IMR-90 (cell line): Measurements from ENCODE around the gene TMPRSS11E. TPM values are rescaled to one million over a fixed set of nuclear protein-coding genes. Genes with fewer than 3 reads are reported as not detected.

Experiments used
- ATAC-seq: fragments of 200-7000 bp; cut with Tn5 transposase; 2 replicates; pipeline ENCODE4 v1.9.1; 2020; ENCODE audit warnings: low read depth, mild to moderate bottlenecking, moderate library complexity
- BruUV-seq: library from RNA; stranded (reverse); fragments of 400-500 nt; replicated peaks from 2 replicates; lab custom pipeline; 2021; lab: Mats Ljungman, UMichigan
- CTCF ChIA-PET: fragments of 300-600 bp; formaldehyde crosslinking; extraction: SDS; loops from one replicate; lab custom pipeline; 2021; ENCODE audit warnings: antibody characterized with exemption; lab: Yijun Ruan, JAX
- POLR2A ChIA-PET: fragments of 300-600 bp; sonication (Branson Sonifier 250); formaldehyde crosslinking; loops from one replicate; lab custom pipeline; 2022; ENCODE audit warnings: antibody characterized with exemption; ENCODE audit not compliant: unreplicated experiment; lab: Charles Lee
- DNase-seq: peaks from one replicate; pipeline ENCODE4 v3.0.0; 2013
- H2AFZ ChIP-seq: replicated peaks from 2 replicates; pipeline ENCODE3; 2013; ENCODE audit warnings: low read length, mild to moderate bottlenecking; ENCODE audit not compliant: poor library complexity
- H2AK5ac ChIP-seq: 2 replicates; pipeline ENCODE4 v1.6.1; 2013; ENCODE audit warnings: low read depth, low read length, inconsistent platforms
- H2AK9ac ChIP-seq: replicated peaks from 2 replicates; pipeline ENCODE3; 2013; ENCODE audit warnings: mild to moderate bottlenecking, low read depth, low read length, moderate library complexity; ENCODE audit not compliant: poor library complexity
- H2BK120ac ChIP-seq: 2 replicates; pipeline ENCODE4 v1.6.1; 2013; ENCODE audit warnings: low read depth, low read length, inconsistent platforms
- H2BK15ac ChIP-seq: 3 replicates; pipeline ENCODE4 v1.6.1; 2013; ENCODE audit warnings: low read depth, low read length, inconsistent platforms
- H2BK20ac ChIP-seq: 2 replicates; pipeline ENCODE4 v1.6.1; 2013; ENCODE audit warnings: low read depth, mild to moderate bottlenecking, inconsistent platforms, low read length, moderate library complexity
- H2BK5ac ChIP-seq: 2 replicates; pipeline ENCODE4 v1.6.1; 2013; ENCODE audit warnings: mild to moderate bottlenecking, low read depth, low read length, inconsistent platforms; ENCODE audit not compliant: poor library complexity, severe bottlenecking
- H3K14ac ChIP-seq: replicated peaks from 2 replicates; pipeline ENCODE4 v1.6.1; 2013; ENCODE audit warnings: low read depth, low read length, inconsistent platforms
- H3K18ac ChIP-seq: 2 replicates; pipeline ENCODE4 v1.6.1; 2013; ENCODE audit warnings: low read depth, low read length, control low read depth
- H3K23ac ChIP-seq: 2 replicates; pipeline ENCODE4 v1.6.1; 2013; ENCODE audit warnings: low read depth, low read length, inconsistent platforms
- H3K27ac ChIP-seq: 2 replicates; pipeline ENCODE4 v1.5.1; 2013; ENCODE audit warnings: mild to moderate bottlenecking, control low read depth, low read length; ENCODE audit not compliant: insufficient read depth
- H3K27me3 ChIP-seq: 2 replicates; pipeline ENCODE4 v1.6.1; 2013; ENCODE audit warnings: low read length; ENCODE audit not compliant: control insufficient read depth, insufficient read depth
- H3K36me3 ChIP-seq: 2 replicates; pipeline ENCODE4 v1.6.1; 2013; ENCODE audit warnings: low read length, mixed read lengths; ENCODE audit not compliant: control insufficient read depth, insufficient read depth
- H3K4ac ChIP-seq: 2 replicates; pipeline ENCODE4 v1.6.1; 2013; ENCODE audit warnings: low read depth, low read length, inconsistent platforms
- H3K4me1 ChIP-seq: 2 replicates; pipeline ENCODE4 v1.6.1; 2013; ENCODE audit warnings: low read length, mixed read lengths; ENCODE audit not compliant: control insufficient read depth, insufficient read depth
- H3K4me2 ChIP-seq: 2 replicates; pipeline ENCODE4 v1.6.1; 2013; ENCODE audit warnings: low read depth, mild to moderate bottlenecking, control low read depth, low read length, moderate library complexity
- H3K4me3 ChIP-seq: 2 replicates; pipeline ENCODE4 v1.5.1; 2013; ENCODE audit warnings: low read depth, mild to moderate bottlenecking, control low read depth, low read length, moderate library complexity; ENCODE audit not compliant: insufficient read depth
- H3K56ac ChIP-seq: 2 replicates; pipeline ENCODE4 v1.6.1; 2013; ENCODE audit warnings: low read length, inconsistent platforms; ENCODE audit not compliant: insufficient read depth; ENCODE audit errors: extremely low read depth
- H3K79me1 ChIP-seq, 2 experiments: 2 replicates each; pipeline ENCODE4 v1.6.1; 2013; ENCODE audit warnings: low read length in 2 of 2, inconsistent platforms in 1 of 2, low read depth in 1 of 2
- H3K9ac ChIP-seq: 2 replicates; pipeline ENCODE4 v1.6.1; 2013; ENCODE audit warnings: low read depth, low read length, control low read depth
- H3K9me1 ChIP-seq: 2 replicates; pipeline ENCODE4 v1.6.1; 2013; ENCODE audit warnings: low read length, inconsistent platforms; ENCODE audit not compliant: insufficient read depth
- H3K9me3 ChIP-seq: 2 replicates; pipeline ENCODE4 v1.6.1; 2013; ENCODE audit warnings: low read length; ENCODE audit not compliant: control insufficient read depth, insufficient read depth
- H4K20me1 ChIP-seq: 2 replicates; pipeline ENCODE4 v1.6.1; 2013; ENCODE audit warnings: low read length, inconsistent platforms; ENCODE audit not compliant: insufficient read depth
- H4K5ac ChIP-seq: 2 replicates; pipeline ENCODE4 v1.6.1; 2013; ENCODE audit warnings: mild to moderate bottlenecking, low read depth, low read length, control low read depth
- H4K8ac ChIP-seq, 2 experiments: 2 replicates each; pipeline ENCODE4 v1.6.1; 2013; ENCODE audit warnings: low read depth in 2 of 2, low read length in 2 of 2, control low read depth in 1 of 2, inconsistent platforms in 1 of 2
- H4K91ac ChIP-seq: 2 replicates; pipeline ENCODE4 v1.6.1; 2013; ENCODE audit warnings: low read depth, low read length, inconsistent platforms; ENCODE audit not compliant: insufficient read depth
- BHLHE40 ChIP-seq: fragments of 150-350 bp; IDR thresholded peaks from 2 replicates; pipeline ENCODE4 v1.6.1; 2016; ENCODE audit warnings: mild to moderate bottlenecking, low read depth, low read length
- CEBPB ChIP-seq: IDR thresholded peaks from 2 replicates; pipeline ENCODE4 v1.6.1; 2012; ENCODE audit warnings: low read depth, low read length, improper control_type of control experiment
- CHD1 ChIP-seq: IDR thresholded peaks from 2 replicates; pipeline ENCODE4 v1.6.1; 2012; ENCODE audit warnings: low read depth, low read length, improper control_type of control experiment
- ELK1 ChIP-seq: fragments of 150-350 bp; IDR thresholded peaks from 2 replicates; pipeline ENCODE4 v1.6.1; 2016; ENCODE audit warnings: low read depth, mild to moderate bottlenecking, low read length, moderate library complexity, borderline replicate concordance
- FOS ChIP-seq: fragments of 150-350 bp; IDR thresholded peaks from 2 replicates; pipeline ENCODE4 v1.6.1; 2016; ENCODE audit warnings: low read depth, low read length
- MAFK ChIP-seq: IDR thresholded peaks from 2 replicates; pipeline ENCODE4 v1.6.1; 2012; ENCODE audit warnings: low read depth, low read length, improper control_type of control experiment
- MAZ ChIP-seq: IDR thresholded peaks from 2 replicates; pipeline ENCODE4 v1.6.1; 2012; ENCODE audit warnings: low read depth, mild to moderate bottlenecking, low read length, improper control_type of control experiment, moderate library complexity, borderline replicate concordance
- MXI1 ChIP-seq: IDR thresholded peaks from 2 replicates; pipeline ENCODE4 v1.6.1; 2012; ENCODE audit warnings: low read depth, mild to moderate bottlenecking, low read length, moderate library complexity, borderline replicate concordance
- NFE2L2 ChIP-seq: fragments of 150-350 bp; IDR thresholded peaks from 2 replicates; pipeline ENCODE4 v1.6.1; 2016; ENCODE audit warnings: low read depth, mild to moderate bottlenecking, low read length
- POLR2A ChIP-seq: IDR thresholded peaks from 2 replicates; pipeline ENCODE4 v1.6.1; 2012; ENCODE audit warnings: mild to moderate bottlenecking, low read depth, low read length
- RAD21 ChIP-seq: IDR thresholded peaks from 2 replicates; pipeline ENCODE4 v1.6.1; 2012; ENCODE audit warnings: low read length, improper control_type of control experiment
- RFX5 ChIP-seq: IDR thresholded peaks from 2 replicates; pipeline ENCODE4 v1.8.0; 2012; ENCODE audit warnings: low read depth, mild to moderate bottlenecking, low read length, moderate library complexity
- SMC3 ChIP-seq: fragments of 150-350 bp; IDR thresholded peaks from 2 replicates; pipeline ENCODE4 v1.6.1; 2016; ENCODE audit warnings: low read depth, mild to moderate bottlenecking, antibody characterized with exemption, low read length, moderate library complexity
- USF2 ChIP-seq: fragments of 150-350 bp; IDR thresholded peaks from 2 replicates; pipeline ENCODE4 v1.6.1; 2017; ENCODE audit warnings: mild to moderate bottlenecking, antibody characterized with exemption, low read length, low read depth
- WGBS, 2 experiments: methylation state at CpG; one replicate each; pipeline versions ENCODE4 v1.1.5 to v1.1.7; 2013; ENCODE audit warnings: missing lambda C conversion rate in 2 of 2; ENCODE audit not compliant: insufficient read length in 1 of 2; ENCODE audit errors: extremely low coverage in 2 of 2; 5-methylcytosine and 5-hydroxymethylcytosine counted together
- dilution Hi-C: fragments of 300-500 bp; cut with HindIII; formaldehyde crosslinking; loops from one replicate; pipeline ENCODE4 v1.14.3; 2018; ENCODE audit warnings: low sequenced_read_pairs; ENCODE audit not compliant: unreplicated experiment
- in situ Hi-C: fragments of 300-500 bp; cut with MboI; formaldehyde crosslinking; loops from 3 replicates; pipeline ENCODE4 v1.14.3; 2019; ENCODE audit warnings: low sequenced_read_pairs, inconsistent platforms, mixed read lengths
- intact Hi-C: fragments of 100-400 bp; cut with micrococcal nuclease; formaldehyde crosslinking; loops from 2 replicates; pipeline ENCODE4 v1.10.0; 2022
- polyA plus RNA-seq, 3 experiments: library from polyadenylated mRNA; depleted of rRNA; stranded (reverse); fragments of >200 nt; gene quantifications; 2 replicates each; pipeline ENCODE4 v1.2.3, GENCODE V29; 2012; ENCODE audit warnings: low replicate concordance in 1 of 3
- total RNA-seq: library from RNA; depleted of rRNA; stranded (reverse); fragments of >200 nt; gene quantifications from 2 replicates; pipeline ENCODE4 v1.2.3, GENCODE V29; 2012

Gene TMPRSS11E
- total and polyA plus RNA-seq, 2 of the 4 experiments (the other 2 are of a cell fraction): not detected

- H3K9me3 ChIP-seq: no peaks in the 10 kb centered on the region
- no peak overlapping the region for H2AFZ ChIP-seq
- no peak overlapping the region for H3K23ac ChIP-seq
- H3K56ac ChIP-seq: no peak overlapping the region
- no peak overlapping the region for H4K91ac ChIP-seq
- H3K79me1 ChIP-seq: no peaks in the 10 kb centered on the region
- H3K4me2 ChIP-seq: no peak overlapping the region
- no peak overlapping the region for H3K18ac ChIP-seq
- H4K8ac ChIP-seq: no peak overlapping the region
- no peaks in the 10 kb centered on the region for H3K36me3 ChIP-seq
- H2BK15ac ChIP-seq: no peak overlapping the region
- H3K9ac ChIP-seq: no peak overlapping the region
- no peak overlapping the region for H3K4ac ChIP-seq
- no peak overlapping the region for H4K5ac ChIP-seq
- H2BK5ac ChIP-seq: no peak overlapping the region
- no peak overlapping the region for H2BK120ac ChIP-seq
- no peaks in the 10 kb centered on the region for H3K27me3 ChIP-seq
- no peak overlapping the region for H3K4me3 ChIP-seq
- H4K20me1 ChIP-seq: no peaks in the 10 kb centered on the region
- POLR2A ChIA-PET: no interaction called here
- H3K14ac ChIP-seq: no peak overlapping the region
- no peak overlapping the region for H2AK5ac ChIP-seq
- intact Hi-C loops (no loop called here), in situ Hi-C loops (no loop called here), dilution Hi-C loops (no loop called here)
- DNase-seq (no peak), ATAC-seq (no peak)
- no peak overlapping the region for H2AK9ac ChIP-seq
- no peak for TF ChIP-seq USF2
- no peak for TF ChIP-seq ELK1
- no peak for TF ChIP-seq MXI1
- TF ChIP-seq RFX5: no peak
- no peak for TF ChIP-seq FOS
- no peak for TF ChIP-seq SMC3
- no peak for TF ChIP-seq CHD1
- TF ChIP-seq RAD21: no peak
- TF ChIP-seq MAZ: no peak
- TF ChIP-seq NFE2L2: no peak
- no peak for TF ChIP-seq MAFK
- no peak for TF ChIP-seq BHLHE40
- TF ChIP-seq POLR2A: no peak
- no peak for TF ChIP-seq CEBPB
- no CpG with 5 or more reads among the region's 3 CpGs for WGBS, 2 experiments
- CTCF ChIA-PET: no interaction called here
- no peak overlapping the region for H3K27ac ChIP-seq
- no peaks in the 10 kb centered on the region for H3K4me1 ChIP-seq
- no peak overlapping the region for H2BK20ac ChIP-seq
- no TSS peak for BruUV-seq
- H3K9me1 ChIP-seq: no peaks in the 10 kb centered on the region
Measured at GRCh38 chr4:68406479-68406859, 40.8 kb upstream of the TMPRSS11E start.
